B cell (primary cell): ENCODE results near the gene CYRIA. TPM values are rescaled to one million over a fixed set of nuclear protein-coding genes. Genes with fewer than 3 reads are reported as not detected.
A peak's percentile ranks its signal among the peaks of the same experiment; 100 is the strongest.

Experiments
- ATAC-seq: fragments of 200-7000 bp; cut with Tn5 transposase; one replicate; pipeline ENCODE4 v1.10.0; 2021; ENCODE audit warnings: low read depth, mild to moderate bottlenecking, moderate number of reproducible peaks, moderate library complexity
- CTCF ChIA-PET: fragments of 350-600 bp; sonication (Branson Sonifier 250); formaldehyde crosslinking; loops from one replicate; lab custom pipeline; 2021; ENCODE audit warnings: antibody characterized with exemption, inconsistent platforms; lab: Charles Lee
- POLR2A ChIA-PET: fragments of 350-600 bp; sonication (Branson Sonifier 250); formaldehyde crosslinking; loops from one replicate; lab custom pipeline; 2021; ENCODE audit warnings: antibody characterized with exemption; lab: Charles Lee
- DNase-seq: peaks from one replicate; pipeline ENCODE4 v3.0.0; 2013
- H2AFZ ChIP-seq: 2 replicates; pipeline ENCODE4 v1.6.1; 2012; ENCODE audit warnings: mild to moderate bottlenecking, low read depth, low read length; ENCODE audit not compliant: insufficient read depth, poor library complexity, severe bottlenecking
- H3K27ac ChIP-seq, 2 donors: 1 replicate in 1 of 2; 2 replicates in 1 of 2; pipeline ENCODE4 v1.5.1; 2012 to 2013; ENCODE audit warnings: low read length in 2 of 2, mild to moderate bottlenecking in 2 of 2, moderate library complexity in 1 of 2
- H3K27me3 ChIP-seq, 4 experiments: fragments of 200-600 bp in 1 of 4; sonication (generic) in 1 of 4; replicated peaks in 1 of 4; 1 replicate in 2 of 4; 2 replicates in 2 of 4; pipeline versions ENCODE4 v1.6.1 to v1.7.0; 2013 to 2016; ENCODE audit warnings: low read length in 3 of 4, mild to moderate bottlenecking in 2 of 4, mixed read lengths in 1 of 4, moderate library complexity in 1 of 4; ENCODE audit not compliant: insufficient read depth in 4 of 4, control insufficient read depth in 3 of 4; ENCODE audit errors: control extremely low read depth in 1 of 4
- H3K36me3 ChIP-seq, 2 experiments: replicated peaks in 1 of 2; 1 replicate in 1 of 2; 2 replicates in 1 of 2; pipeline versions ENCODE4 v1.6.1 to v1.7.1; 2013; ENCODE audit warnings: low read length in 1 of 2; ENCODE audit not compliant: insufficient read depth in 2 of 2, control insufficient read depth in 1 of 2; ENCODE audit errors: control extremely low read depth in 1 of 2, extremely low read depth in 1 of 2
- H3K4me1 ChIP-seq, 2 donors: fragments of 200-600 bp in 1 of 2; sonication (generic) in 1 of 2; 1 replicate in 1 of 2; 2 replicates in 1 of 2; pipeline versions ENCODE4 v1.5.1 to v1.6.1; 2013 to 2017; ENCODE audit warnings: low read length in 2 of 2; ENCODE audit not compliant: control insufficient read depth in 2 of 2, insufficient read depth in 2 of 2
- H3K4me2 ChIP-seq: replicated peaks from 2 replicates; pipeline ENCODE3; 2012; ENCODE audit warnings: mild to moderate bottlenecking, low read depth, low read length; ENCODE audit not compliant: poor library complexity, severe bottlenecking
- H3K4me3 ChIP-seq, 5 experiments: fragments of 200-600 bp in 1 of 5; sonication (generic) in 1 of 5; 1 replicate in 3 of 5; 2 replicates in 2 of 5; pipeline versions ENCODE4 v1.5.1 to v1.7.0; 2011 to 2016; ENCODE audit warnings: low read length in 4 of 5, mild to moderate bottlenecking in 4 of 5, low read depth in 2 of 5, control low read depth in 1 of 5, moderate library complexity in 1 of 5; ENCODE audit not compliant: insufficient read depth in 1 of 5; ENCODE audit errors: control extremely low read depth in 1 of 5, extremely low read depth in 1 of 5
- H3K79me2 ChIP-seq: fragments of 200-600 bp; sonication (generic); one replicate; pipeline ENCODE4 v1.6.0; 2016; ENCODE audit warnings: low read length; ENCODE audit not compliant: control insufficient read depth, insufficient read depth
- H3K9ac ChIP-seq: fragments of 200-600 bp; sonication (generic); 2 replicates; pipeline ENCODE4 v1.6.1; 2017; ENCODE audit warnings: mild to moderate bottlenecking, low read length, moderate library complexity
- H3K9me3 ChIP-seq, 3 donors: one replicate each; pipeline versions ENCODE4 v1.6.1 to v1.7.1; 2013; ENCODE audit warnings: low read length in 2 of 3; ENCODE audit not compliant: control insufficient read depth in 2 of 3, insufficient read depth in 1 of 3; ENCODE audit errors: control extremely low read depth in 1 of 3
- H4K20me1 ChIP-seq: 2 replicates; pipeline ENCODE4 v1.6.0; 2012; ENCODE audit warnings: mild to moderate bottlenecking, low read length; ENCODE audit not compliant: insufficient read depth, control insufficient read depth, poor library complexity, severe bottlenecking
- H3K27ac Mint-ChIP-seq: one replicate; pipeline ENCODE4 v1.8.0; 2021; ENCODE audit warnings: mixed read lengths
- H3K27me3 Mint-ChIP-seq: one replicate; pipeline ENCODE4 v1.8.0; 2021; ENCODE audit warnings: mixed read lengths
- H3K4me1 Mint-ChIP-seq: one replicate; pipeline ENCODE4 v1.8.0; 2021; ENCODE audit warnings: mixed read lengths
- H3K4me3 Mint-ChIP-seq: one replicate; pipeline ENCODE4 v1.8.0; 2021; ENCODE audit warnings: mixed read lengths
- H3K9me3 Mint-ChIP-seq: one replicate; pipeline ENCODE4 v1.8.0; 2022; ENCODE audit warnings: mixed read lengths; ENCODE audit not compliant: insufficient read depth
- EZH2 ChIP-seq: IDR thresholded peaks from 2 replicates; pipeline ENCODE4 v1.6.1; 2012; ENCODE audit warnings: borderline replicate concordance, low read depth, mild to moderate bottlenecking, moderate library complexity, low read length; ENCODE audit not compliant: insufficient read depth, poor library complexity, severe bottlenecking
- WGBS: methylation state at CpG from one replicate; pipeline ENCODE4 v1.1.5; 2013; ENCODE audit warnings: missing lambda C conversion rate; ENCODE audit not compliant: insufficient coverage; 5-methylcytosine and 5-hydroxymethylcytosine counted together
- intact Hi-C: fragments of 100-400 bp; cut with micrococcal nuclease; formaldehyde crosslinking; loops from one replicate; pipeline ENCODE4 v1.10.0; 2022
- polyA plus RNA-seq: library from polyadenylated mRNA; depleted of rRNA; stranded (reverse); fragments of >200 nt; gene quantifications from 2 replicates; pipeline ENCODE4 v1.2.3, GENCODE V29; 2012
- total RNA-seq, 2 donors: library from RNA; stranded (reverse); fragments of 120-200 nt in 1 of 2; gene quantifications; 1 replicate in 1 of 2; 2 replicates in 1 of 2; pipeline versions ENCODE4 v1.2.3 to v1.2.4, GENCODE V29; 2013 to 2022
- TF ChIP-seq, protein P1 (sequence below): fragments of 200-600 bp; IDR thresholded peaks from one replicate; pipeline ENCODE4 v1.8.0; 2022; ENCODE audit warnings: antibody characterized with exemption, mild to moderate bottlenecking

Gene CYRIA
- total and polyA plus RNA-seq, 2 donors (not counting 1 experiment from before 2014, with no cell fraction given): 16.8 to 58.8 TPM

- Mint-ChIP-seq H3K27ac (peak overlapping the region; percentile 88), H3K27me3 (no peaks in the 10 kb centered on the region), H3K9me3 (peaks cover 2% of the 10 kb centered on the region), H3K4me3 (peak overlapping the region; percentile 52), H3K4me1 (peaks cover 56% of the 10 kb centered on the region)
- ChIA-PET CTCF (interaction anchor here (0.9 to 1.4 kb wide), 4 partner anchors 21 to 104 kb away, joined by 3 to 4 read pairs (median 3); no protein-coding TSS in a partner anchor), POLR2A (no interaction called here)
- H3K4me2 ChIP-seq: peak overlapping the region; percentile 59
- no peaks in the 10 kb centered on the region for H4K20me1 ChIP-seq
- no peak for TF ChIP-seq EZH2
- TF ChIP-seq, protein P1, sequence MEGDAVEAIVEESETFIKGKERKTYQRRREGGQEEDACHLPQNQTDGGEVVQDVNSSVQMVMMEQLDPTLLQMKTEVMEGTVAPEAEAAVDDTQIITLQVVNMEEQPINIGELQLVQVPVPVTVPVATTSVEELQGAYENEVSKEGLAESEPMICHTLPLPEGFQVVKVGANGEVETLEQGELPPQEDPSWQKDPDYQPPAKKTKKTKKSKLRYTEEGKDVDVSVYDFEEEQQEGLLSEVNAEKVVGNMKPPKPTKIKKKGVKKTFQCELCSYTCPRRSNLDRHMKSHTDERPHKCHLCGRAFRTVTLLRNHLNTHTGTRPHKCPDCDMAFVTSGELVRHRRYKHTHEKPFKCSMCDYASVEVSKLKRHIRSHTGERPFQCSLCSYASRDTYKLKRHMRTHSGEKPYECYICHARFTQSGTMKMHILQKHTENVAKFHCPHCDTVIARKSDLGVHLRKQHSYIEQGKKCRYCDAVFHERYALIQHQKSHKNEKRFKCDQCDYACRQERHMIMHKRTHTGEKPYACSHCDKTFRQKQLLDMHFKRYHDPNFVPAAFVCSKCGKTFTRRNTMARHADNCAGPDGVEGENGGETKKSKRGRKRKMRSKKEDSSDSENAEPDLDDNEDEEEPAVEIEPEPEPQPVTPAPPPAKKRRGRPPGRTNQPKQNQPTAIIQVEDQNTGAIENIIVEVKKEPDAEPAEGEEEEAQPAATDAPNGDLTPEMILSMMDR: no peak
- H3K9ac ChIP-seq: peak overlapping the region; percentile 50
- no peaks in the 10 kb centered on the region for H3K36me3 ChIP-seq
- peak overlapping the region; percentile 77 to 84 for H3K27ac ChIP-seq
- peak overlapping the region; percentile 0 for H2AFZ ChIP-seq
- 27% methylated on average over 3 of the region's 5 CpGs for WGBS
- peak; percentile 80 for DNase-seq
- no peaks in the 10 kb centered on the region for H3K27me3 ChIP-seq
- intact Hi-C loops: loop anchor here (1.0 to 5.0 kb wide), 3 partner anchors 16 to 86 kb away; no protein-coding TSS in a partner anchor
- peaks cover 36 to 44% of the 10 kb centered on the region in 2 donors for H3K4me1 ChIP-seq
- no peaks in the 10 kb centered on the region for H3K79me2 ChIP-seq
- H3K9me3 ChIP-seq: peaks cover 0 to 3% (median 0%) of the 10 kb centered on the region in 3 donors
- ATAC-seq: peak; percentile 79
- H3K4me3 ChIP-seq: peak overlapping the region in 2 of 5 experiments; percentile 12 to 37
Measured at GRCh38 chr2:16713011-16713423, 47.4 kb upstream of the CYRIA start.

DNA sequence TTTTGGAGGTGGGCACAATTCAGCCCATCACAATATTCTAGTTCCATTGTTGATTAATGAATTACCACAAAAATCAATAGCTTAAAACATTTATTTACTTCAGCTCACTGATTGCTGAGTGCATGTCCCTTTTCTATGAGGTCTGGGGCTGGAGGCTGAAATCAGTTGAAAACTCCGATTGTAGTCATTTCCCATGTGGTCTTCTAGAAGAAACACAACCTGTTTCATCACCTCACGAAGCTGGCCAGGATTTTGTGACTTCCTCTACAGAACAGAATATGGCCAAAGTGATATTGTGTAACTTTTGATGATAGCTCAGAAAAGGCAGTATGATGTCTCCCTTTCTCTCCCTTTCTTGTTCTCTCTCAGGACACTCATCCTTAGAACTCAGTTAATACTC, 44.1 kb upstream of the CYRIA start:
- H3K4me3 Mint-ChIP-seq: no peak overlapping the region
- Histone ChIP-seq H3K4me1 (peaks cover 27 to 30% of the 10 kb centered on the region in 2 donors), H3K27ac (no peak overlapping the region), H4K20me1 (no peaks in the 10 kb centered on the region), H2AFZ (no peak overlapping the region), H3K4me3 (no peak overlapping the region), H3K9me3 (no peaks in the 10 kb centered on the region), H3K27me3 (no peaks in the 10 kb centered on the region), H3K9ac (no peak overlapping the region), H3K4me2 (no peak overlapping the region), H3K36me3 (no peaks in the 10 kb centered on the region), H3K79me2 (no peaks in the 10 kb centered on the region)
- peaks cover 42% of the 10 kb centered on the region for H3K4me1 Mint-ChIP-seq
- TF ChIP-seq, protein P1: no peak
- no peak for TF ChIP-seq EZH2
- no CpG with 5 or more reads among the region's 2 CpGs for WGBS
- intact Hi-C loops: loop anchor here (5.0 kb wide), 1 partner anchor 82 kb away; no protein-coding TSS in a partner anchor
- ChIA-PET CTCF (interaction anchor here (0.6 to 2.1 kb wide), 2 partner anchors 9 to 47 kb away, joined by 3 to 6 read pairs; no protein-coding TSS in a partner anchor), POLR2A (no interaction called here)
- no peaks in the 10 kb centered on the region for H3K27me3 Mint-ChIP-seq
- ATAC-seq: no peak
- H3K9me3 Mint-ChIP-seq: peaks cover 2% of the 10 kb centered on the region
- no peak overlapping the region for H3K27ac Mint-ChIP-seq
- no peak for DNase-seq
